Measurements from ENCODE around the gene KCNN3. TPM values are rescaled to one million over a fixed set of nuclear protein-coding genes. Genes with fewer than 3 reads are reported as not detected.

The KCNN3 gene
- total and polyA plus RNA-seq, 2 of the 8 experiments (the other 6 are each of a cell fraction or from before 2014, with no cell fraction given) = 2.8 to 3.7 TPM

GRCh38 chr1:154912755-154913154 lies 42.7 kb upstream of the KCNN3 start (continued):
- TF ChIP-seq CHD7 (IDR thresholded peaks at IDR 0.05; ENCODE audit: insufficient replicate concordance, low read length) (no peak), FOSL1 (IDR thresholded peaks at IDR 0.05; ENCODE audit: insufficient read depth, low read depth, low read length) (no peak), NRF1 (IDR thresholded peaks at IDR 0.05; ENCODE audit: low read depth, low read length) (no peak), CTCF (IDR thresholded peaks at IDR 0.05; ENCODE audit: control extremely low read depth in 1 of 3, insufficient read depth in 1 of 3, low read depth in 1 of 3, low read length in 3 of 3) (no peak), SP1 (IDR thresholded peaks at IDR 0.05; ENCODE audit: low read depth, low read length) (no peak)
